GM11168 (cell line): ENCODE data around the gene TSPO2.

Experiments used
- in situ Hi-C: fragments of 300-500 bp; cut with MboI; formaldehyde crosslinking; loops from one replicate; pipeline ENCODE4 v1.12.0; 2022; ENCODE audit warnings: low sequenced_read_pairs; ENCODE audit not compliant: unreplicated experiment

TSPO2 gene

GRCh38 chr6:41047745-41048732 is 5.8 kb downstream of the TSPO2 start:
- in situ Hi-C loops: no loop called here

DNA sequence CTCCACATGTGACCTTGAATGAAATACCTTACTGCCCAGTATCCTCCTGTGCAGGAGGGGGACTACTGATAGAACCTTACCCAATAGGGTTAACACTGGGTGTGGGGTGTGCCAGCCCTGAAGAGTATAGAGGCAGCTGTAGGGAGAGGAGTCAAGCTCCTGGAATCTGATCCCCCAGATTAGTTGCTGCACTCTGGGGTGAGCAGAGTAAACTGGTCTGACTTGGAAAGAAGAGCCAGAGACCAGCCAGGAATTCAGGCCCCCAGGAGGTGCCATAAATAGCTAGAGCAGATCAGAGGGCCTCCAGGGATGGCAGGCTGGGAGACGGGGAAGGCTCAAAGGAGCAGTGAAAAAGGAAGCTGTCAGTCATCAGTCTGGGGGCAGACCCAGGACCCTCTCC is 7.3 kb downstream of the TSPO2 start:
- in situ Hi-C loops: no loop called here

GRCh38 chr6:41049955-41050354 is 7.7 kb downstream of the TSPO2 start:
- in situ Hi-C loops: no loop called here

DNA sequence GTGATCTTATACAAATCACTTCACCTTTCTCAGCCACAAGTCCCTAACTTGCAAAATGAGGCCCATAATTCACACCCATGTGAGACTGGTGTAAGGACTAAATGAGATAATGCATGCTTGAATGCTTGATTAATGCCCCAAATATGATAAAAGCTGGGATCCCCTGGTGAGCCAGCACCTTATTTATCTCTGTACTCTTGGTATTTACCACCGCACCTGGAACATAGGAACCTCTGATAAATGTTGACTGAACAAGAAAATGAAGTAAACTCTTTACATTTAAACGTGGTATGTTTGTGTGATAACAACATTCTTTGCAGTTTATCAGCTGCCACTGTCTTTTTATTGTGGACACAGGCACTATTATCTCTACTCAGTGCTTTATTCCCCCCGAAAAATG is 8.3 kb downstream of the TSPO2 start:
- in situ Hi-C loops: no loop called here

- in situ Hi-C loops: no loop called here
These were observed 9.6 kb downstream of the TSPO2 start for GRCh38 chr6:41051873-41052272.

- in situ Hi-C loops: no loop called here
These were observed 10.8 kb downstream of the TSPO2 start, which contains the start of gene APOBEC2 for GRCh38 chr6:41053041-41053440. TSS of gene APOBEC2 (plus strand) at chr6:41053202. CDS start at chr6:41053348, 146 bp downstream.

GRCh38 chr6:41054511-41054910 is 12.2 kb downstream of the TSPO2 start:
- in situ Hi-C loops: no loop called here

- in situ Hi-C loops: no loop called here
These were observed 12.9 kb downstream of the TSPO2 start for GRCh38 chr6:41055149-41055548.

- in situ Hi-C loops: no loop called here
These were observed 14.7 kb downstream of the TSPO2 start for GRCh38 chr6:41056768-41057490.

DNA sequence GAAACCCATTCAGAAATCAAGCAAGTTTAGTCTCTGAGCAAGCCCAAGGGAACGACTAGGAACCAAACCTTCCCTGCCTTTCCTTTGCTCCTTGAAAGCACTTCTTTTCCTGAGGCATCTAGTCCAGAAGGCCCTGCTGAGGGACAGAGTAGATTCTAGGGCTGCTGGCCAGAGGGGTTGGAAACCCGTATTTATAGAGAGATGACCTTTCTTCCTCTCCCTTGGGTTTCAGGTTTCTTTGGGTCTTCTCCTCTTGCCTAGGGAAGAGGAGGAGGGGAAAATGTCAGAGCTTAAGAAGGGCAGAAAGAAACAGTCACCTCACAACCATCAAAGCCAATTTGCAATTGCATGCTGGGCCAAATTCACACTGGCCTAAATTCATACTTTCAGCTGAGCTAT is 16.5 kb downstream of the TSPO2 start:
- in situ Hi-C loops: no loop called here

DNA sequence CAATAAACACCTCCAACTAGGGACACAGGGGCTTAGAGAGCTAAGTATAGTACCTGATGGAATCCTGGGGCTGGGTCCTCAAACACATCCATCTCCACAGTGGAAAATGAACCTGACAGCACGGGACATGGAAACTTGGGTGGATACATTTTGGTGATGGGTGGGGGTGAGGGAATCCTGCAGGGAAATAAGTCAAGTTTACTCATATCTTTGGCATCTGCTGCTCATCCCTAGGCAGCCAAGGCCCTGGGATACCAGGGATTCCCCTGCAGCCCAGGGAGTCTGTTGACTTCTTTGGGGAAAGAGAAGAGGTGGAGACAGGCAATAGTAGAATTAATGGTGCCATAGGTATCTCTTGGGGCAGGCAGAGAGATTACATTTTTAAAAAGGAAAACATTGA is 17.3 kb downstream of the TSPO2 start:
- in situ Hi-C loops: no loop called here

- in situ Hi-C loops: no loop called here
These were observed 19.0 kb downstream of the TSPO2 start for GRCh38 chr6:41061196-41061726.

DNA sequence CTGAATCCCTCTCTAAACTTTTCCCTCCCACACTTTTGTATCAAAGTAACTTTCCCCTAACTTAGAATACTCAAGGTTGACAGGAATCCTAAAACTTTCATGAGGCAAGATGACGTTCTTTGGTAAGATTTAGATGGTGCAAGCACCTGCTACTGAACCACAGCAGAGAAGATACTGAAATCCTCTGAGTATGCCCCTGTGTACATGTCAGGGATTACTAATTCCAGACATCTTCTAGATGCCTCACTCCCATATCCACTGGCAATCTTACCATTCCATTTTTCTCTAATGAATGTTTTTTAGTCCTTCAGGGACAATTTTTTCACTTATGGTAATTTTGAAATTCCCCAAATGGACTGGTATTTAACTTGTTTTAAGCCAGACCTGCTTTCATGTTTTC is 19.8 kb downstream of the TSPO2 start:
- in situ Hi-C loops: no loop called here

DNA sequence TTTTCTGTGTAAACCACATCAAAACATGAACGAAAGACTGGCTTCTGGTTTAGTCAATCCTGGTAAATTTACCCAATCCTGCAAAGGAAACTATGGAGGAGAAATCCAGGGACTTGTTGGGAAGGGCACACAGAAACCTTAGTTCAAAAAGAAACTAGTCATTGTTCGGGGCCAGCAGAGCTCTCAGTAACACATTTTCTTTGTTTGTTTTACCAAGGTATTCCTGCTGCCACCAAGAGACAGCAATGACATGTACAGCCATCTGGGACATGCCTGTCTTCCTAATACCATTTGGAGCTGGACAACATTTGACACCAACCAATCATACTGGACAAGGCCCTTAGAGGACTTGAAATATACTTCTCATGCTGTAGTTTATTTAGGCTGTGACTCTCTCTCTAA is 21.6 kb downstream of the TSPO2 start:
- in situ Hi-C loops: no loop called here

GRCh38 chr6:41064841-41065240 is 22.6 kb downstream of the TSPO2 start:
- in situ Hi-C loops: no loop called here

GRCh38 chr6:41065550-41066026 is 23.3 kb downstream of the TSPO2 start:
- in situ Hi-C loops: no loop called here

GRCh38 chr6:41066867-41067304 is 24.6 kb downstream of the TSPO2 start:
- in situ Hi-C loops: no loop called here

DNA sequence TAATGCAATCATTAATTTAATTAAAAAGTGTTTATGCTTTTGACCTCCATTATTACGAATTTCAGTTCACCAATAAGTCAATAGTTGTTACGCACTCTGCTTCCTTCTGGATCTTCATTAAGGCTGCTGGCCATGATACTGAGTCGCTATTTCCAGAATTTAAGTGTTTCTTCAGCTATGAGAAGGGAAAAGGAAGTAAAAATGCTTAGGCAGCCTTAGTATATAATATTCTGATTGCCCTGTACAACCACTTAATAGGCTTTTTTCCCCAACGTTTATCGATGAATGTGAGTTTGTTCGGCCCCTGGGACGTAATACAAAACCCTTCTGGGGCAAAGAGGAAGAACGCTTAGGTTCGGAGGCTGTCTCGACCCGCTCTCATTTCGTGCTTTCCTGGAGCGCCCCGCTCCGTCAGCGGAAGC is 29.2 kb downstream of the TSPO2 start:
- in situ Hi-C loops: no loop called here

GRCh38 chr6:41071923-41072835 is 29.9 kb downstream of the TSPO2 start, which contains the start of gene OARD1:
TSS of gene OARD1 (minus strand) at chr6:41072356. CDS start at chr6:41071634, 722 bp downstream.
- in situ Hi-C loops: no loop called here

DNA sequence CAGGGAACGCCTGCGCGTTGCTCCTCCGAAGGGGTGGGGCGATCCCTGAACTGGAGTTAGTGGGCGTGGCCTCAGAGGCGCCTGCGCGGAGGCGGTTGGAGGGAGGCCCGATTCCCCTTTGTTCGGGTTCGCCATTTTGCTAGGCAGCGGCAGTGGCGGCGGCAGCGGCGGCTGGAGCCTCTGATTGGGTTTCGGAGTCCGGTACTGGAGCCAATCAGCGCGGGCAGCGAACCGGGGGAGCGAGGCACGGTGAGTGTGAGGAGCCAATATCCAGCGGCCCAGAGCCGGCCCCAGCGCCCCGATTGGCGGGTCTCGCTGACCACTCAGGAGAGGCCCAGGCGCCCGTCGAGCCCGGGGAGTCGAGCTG is 30.6 kb downstream of the TSPO2 start, which contains the start of gene NFYA:
NFYA (plus strand) TSS at position 139 of the 367 bp plus-strand sequence. CDS start 6,116 bp downstream, outside the sequence.
- in situ Hi-C loops: no loop called here
